Liver (tissue), 9 donors: ENCODE data around the gene ZNF334. TPM values are rescaled to one million over a fixed set of nuclear protein-coding genes. Genes with fewer than 3 reads are reported as not detected.

Experiments used
- DNase-seq: peaks from one replicate; pipeline ENCODE4 v3.0.0-alpha.2; 2017; ENCODE audit warnings: low spot score
- H3K27ac ChIP-seq, 2 donors: one replicate each; pipeline ENCODE4 v1.7.0; 2013; ENCODE audit warnings: inconsistent platforms in 2 of 2, low read length in 2 of 2, control low read depth in 1 of 2, low read depth in 1 of 2, mild to moderate bottlenecking in 1 of 2
- H3K27me3 ChIP-seq, 4 donors: one replicate each; pipeline versions ENCODE4 v1.6.1 to v1.7.0; 2013; ENCODE audit warnings: low read length in 3 of 4, inconsistent platforms in 1 of 4, mild to moderate bottlenecking in 1 of 4, moderate library complexity in 1 of 4; ENCODE audit not compliant: control insufficient read depth in 4 of 4, insufficient read depth in 4 of 4
- H3K36me3 ChIP-seq, 4 donors: one replicate each; pipeline versions ENCODE4 v1.6.1 to v1.7.0; 2013; ENCODE audit warnings: low read length in 3 of 4, mild to moderate bottlenecking in 3 of 4, low read depth in 1 of 4, moderate library complexity in 1 of 4; ENCODE audit not compliant: control insufficient read depth in 4 of 4, insufficient read depth in 3 of 4
- H3K4me1 ChIP-seq, 4 donors: one replicate each; pipeline versions ENCODE4 v1.6.1 to v1.7.0; 2013; ENCODE audit warnings: low read length in 3 of 4, mild to moderate bottlenecking in 3 of 4, moderate library complexity in 1 of 4; ENCODE audit not compliant: control insufficient read depth in 4 of 4, insufficient read depth in 4 of 4
- H3K4me3 ChIP-seq, 3 donors: one replicate each; pipeline versions ENCODE4 v1.6.1 to v1.7.0; 2013; ENCODE audit warnings: low read length in 3 of 3, control low read depth in 1 of 3, low read depth in 1 of 3, mild to moderate bottlenecking in 1 of 3
- H3K9ac ChIP-seq, 2 donors: one replicate each; pipeline ENCODE4 v1.7.0; 2013; ENCODE audit warnings: low read length in 2 of 2, mild to moderate bottlenecking in 2 of 2, moderate library complexity in 2 of 2, control low read depth in 1 of 2, low read depth in 1 of 2
- H3K9me3 ChIP-seq, 4 donors: one replicate each; pipeline versions ENCODE4 v1.6.1 to v1.7.0; 2013; ENCODE audit warnings: low read length in 3 of 4; ENCODE audit not compliant: control insufficient read depth in 4 of 4
- EGR1 ChIP-seq, 2 donors: IDR thresholded peaks; 2 replicates each; pipeline ENCODE4 v1.6.1; 2016 to 2018; ENCODE audit warnings: antibody characterized with exemption in 2 of 2, low read depth in 2 of 2
- FOXA1 ChIP-seq: IDR thresholded peaks from 2 replicates; pipeline ENCODE4 v1.6.1; 2016; ENCODE audit warnings: antibody characterized with exemption
- GABPA ChIP-seq, 2 donors: IDR thresholded peaks in 1 of 2; conservative IDR thresholded peaks in 1 of 2; 2 replicates each; pipeline ENCODE4 v1.6.1; 2016; ENCODE audit warnings: antibody characterized with exemption in 2 of 2, mild to moderate bottlenecking in 1 of 2, moderate library complexity in 1 of 2
- HNF4A ChIP-seq, 2 donors: conservative IDR thresholded peaks; 2 replicates each; pipeline ENCODE4 v1.6.1; 2016; ENCODE audit warnings: antibody characterized with exemption in 2 of 2, mild to moderate bottlenecking in 2 of 2
- HNF4G ChIP-seq: IDR thresholded peaks from 2 replicates; pipeline ENCODE4 v1.6.1; 2016; ENCODE audit warnings: antibody characterized with exemption
- JUND ChIP-seq, 2 donors: IDR thresholded peaks; 2 replicates each; pipeline ENCODE4 v1.6.1; 2016; ENCODE audit warnings: antibody characterized with exemption in 2 of 2
- NR2F2 ChIP-seq: IDR thresholded peaks from 2 replicates; pipeline ENCODE4 v1.6.1; 2016; ENCODE audit warnings: antibody characterized with exemption
- RAD21 ChIP-seq, 2 donors: IDR thresholded peaks; 2 replicates each; pipeline ENCODE4 v1.6.1; 2016; ENCODE audit warnings: antibody characterized with exemption in 2 of 2, mild to moderate bottlenecking in 2 of 2
- RXRA ChIP-seq, 2 donors: IDR thresholded peaks; 2 replicates each; pipeline ENCODE4 v1.6.1; 2017 to 2018; ENCODE audit warnings: antibody characterized with exemption in 2 of 2, mild to moderate bottlenecking in 1 of 2
- SP1 ChIP-seq: IDR thresholded peaks from 2 replicates; pipeline ENCODE4 v1.6.1; 2018; ENCODE audit warnings: antibody characterized with exemption, mild to moderate bottlenecking
- WGBS: extraction: QIAGEN DNeasy Blood & Tissue Kit; methylation state at CpG from one replicate; pipeline ENCODE4 v1.1.7; 2013; 5-methylcytosine and 5-hydroxymethylcytosine counted together
- polyA plus RNA-seq, 2 donors: library from polyadenylated mRNA; stranded (reverse) in 1 of 2; unstranded in 1 of 2; fragments of 200-250 nt in 1 of 2; fragments of >200 nt in 1 of 2; fragmentation: Nextera tagmentation in 1 of 2; extraction: Ambion mirVana in 1 of 2; gene quantifications; one replicate each; pipeline versions ENCODE4 v1.2.1 to v1.2.3, GENCODE V29; 2013 to 2015
- total RNA-seq, 2 donors: library from RNA; depleted of rRNA; stranded (reverse); fragments of >200 nt; gene quantifications; one replicate each; pipeline ENCODE4 v1.2.3, GENCODE V29; 2014
- TF ChIP-seq, protein P1 (sequence below): IDR thresholded peaks from 2 replicates; pipeline ENCODE4 v1.6.1; 2016; ENCODE audit warnings: antibody characterized with exemption
- TF ChIP-seq, protein P2 (sequence below): IDR thresholded peaks from 2 replicates; pipeline ENCODE4 v1.6.1; 2016; ENCODE audit warnings: antibody characterized with exemption
- TF ChIP-seq, protein P3 (sequence below): fragments of 150-350 bp; IDR thresholded peaks from 2 replicates; pipeline ENCODE4 v1.5.1; 2017; ENCODE audit warnings: improper control_type of control experiment, low read depth, low read length; ENCODE audit not compliant: missing input control
- TF ChIP-seq, protein P4 (sequence below): IDR thresholded peaks from 2 replicates; pipeline ENCODE4 v1.6.1; 2016; ENCODE audit warnings: antibody characterized with exemption, mild to moderate bottlenecking
- donor health status: healthy.
- donor health status: healthy.
- donor health status: healthy.
- donor health status: healthy.
- donor health status: healthy.

The ZNF334 gene
- total and polyA plus RNA-seq, 4 donors: 0.65 to 3.3 (median 1.2) TPM

DNA sequence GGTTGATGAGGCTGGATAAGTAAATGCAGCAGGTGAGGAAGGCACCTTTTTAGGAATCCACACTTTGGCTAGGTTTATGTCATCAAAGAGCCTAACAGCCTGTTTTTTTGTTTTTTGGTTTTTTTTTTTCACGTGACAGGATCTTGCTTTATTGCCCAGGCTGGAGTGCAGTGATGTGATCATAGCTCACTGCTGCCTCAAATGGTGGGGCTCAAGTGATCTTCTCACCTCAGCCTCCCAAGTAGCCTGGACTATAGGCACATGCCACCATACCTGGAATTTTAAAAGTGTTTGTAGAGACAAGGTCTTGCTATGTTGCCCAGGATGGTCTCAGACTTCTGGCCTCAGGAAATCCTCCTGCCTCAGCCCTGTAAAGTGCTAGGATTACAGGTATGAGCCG is 36.1 kb downstream of the ZNF334 start:
- Histone ChIP-seq H3K4me3 (no peak overlapping the region), H3K9ac (no peak overlapping the region), H3K4me1 (no peaks in the 10 kb centered on the region), H3K27ac (no peak overlapping the region), H3K27me3 (no peaks in the 10 kb centered on the region), H3K36me3 (no peaks in the 10 kb centered on the region), H3K9me3 (no peaks in the 10 kb centered on the region)
- WGBS: 86% methylated on average over 2 of the region's 2 CpGs
- no peak for TF ChIP-seq HNF4A (conservative IDR thresholded peaks at IDR 0.05)
- no peak for TF ChIP-seq JUND (IDR thresholded peaks at IDR 0.05)
- TF ChIP-seq, protein P1, sequence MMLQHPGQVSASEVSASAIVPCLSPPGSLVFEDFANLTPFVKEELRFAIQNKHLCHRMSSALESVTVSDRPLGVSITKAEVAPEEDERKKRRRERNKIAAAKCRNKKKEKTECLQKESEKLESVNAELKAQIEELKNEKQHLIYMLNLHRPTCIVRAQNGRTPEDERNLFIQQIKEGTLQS: no peak
- TF ChIP-seq, protein P2, sequence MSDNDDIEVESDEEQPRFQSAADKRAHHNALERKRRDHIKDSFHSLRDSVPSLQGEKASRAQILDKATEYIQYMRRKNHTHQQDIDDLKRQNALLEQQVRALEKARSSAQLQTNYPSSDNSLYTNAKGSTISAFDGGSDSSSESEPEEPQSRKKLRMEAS: no peak
- no peak for TF ChIP-seq HNF4G
- TF ChIP-seq NR2F2: no peak
- TF ChIP-seq, protein P3, sequence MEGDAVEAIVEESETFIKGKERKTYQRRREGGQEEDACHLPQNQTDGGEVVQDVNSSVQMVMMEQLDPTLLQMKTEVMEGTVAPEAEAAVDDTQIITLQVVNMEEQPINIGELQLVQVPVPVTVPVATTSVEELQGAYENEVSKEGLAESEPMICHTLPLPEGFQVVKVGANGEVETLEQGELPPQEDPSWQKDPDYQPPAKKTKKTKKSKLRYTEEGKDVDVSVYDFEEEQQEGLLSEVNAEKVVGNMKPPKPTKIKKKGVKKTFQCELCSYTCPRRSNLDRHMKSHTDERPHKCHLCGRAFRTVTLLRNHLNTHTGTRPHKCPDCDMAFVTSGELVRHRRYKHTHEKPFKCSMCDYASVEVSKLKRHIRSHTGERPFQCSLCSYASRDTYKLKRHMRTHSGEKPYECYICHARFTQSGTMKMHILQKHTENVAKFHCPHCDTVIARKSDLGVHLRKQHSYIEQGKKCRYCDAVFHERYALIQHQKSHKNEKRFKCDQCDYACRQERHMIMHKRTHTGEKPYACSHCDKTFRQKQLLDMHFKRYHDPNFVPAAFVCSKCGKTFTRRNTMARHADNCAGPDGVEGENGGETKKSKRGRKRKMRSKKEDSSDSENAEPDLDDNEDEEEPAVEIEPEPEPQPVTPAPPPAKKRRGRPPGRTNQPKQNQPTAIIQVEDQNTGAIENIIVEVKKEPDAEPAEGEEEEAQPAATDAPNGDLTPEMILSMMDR: no peak
- no peak for TF ChIP-seq EGR1 (IDR thresholded peaks at IDR 0.05; ENCODE audit: low read depth in 2 of 2)
- TF ChIP-seq RAD21 (IDR thresholded peaks at IDR 0.05): no peak
- TF ChIP-seq, protein P4, sequence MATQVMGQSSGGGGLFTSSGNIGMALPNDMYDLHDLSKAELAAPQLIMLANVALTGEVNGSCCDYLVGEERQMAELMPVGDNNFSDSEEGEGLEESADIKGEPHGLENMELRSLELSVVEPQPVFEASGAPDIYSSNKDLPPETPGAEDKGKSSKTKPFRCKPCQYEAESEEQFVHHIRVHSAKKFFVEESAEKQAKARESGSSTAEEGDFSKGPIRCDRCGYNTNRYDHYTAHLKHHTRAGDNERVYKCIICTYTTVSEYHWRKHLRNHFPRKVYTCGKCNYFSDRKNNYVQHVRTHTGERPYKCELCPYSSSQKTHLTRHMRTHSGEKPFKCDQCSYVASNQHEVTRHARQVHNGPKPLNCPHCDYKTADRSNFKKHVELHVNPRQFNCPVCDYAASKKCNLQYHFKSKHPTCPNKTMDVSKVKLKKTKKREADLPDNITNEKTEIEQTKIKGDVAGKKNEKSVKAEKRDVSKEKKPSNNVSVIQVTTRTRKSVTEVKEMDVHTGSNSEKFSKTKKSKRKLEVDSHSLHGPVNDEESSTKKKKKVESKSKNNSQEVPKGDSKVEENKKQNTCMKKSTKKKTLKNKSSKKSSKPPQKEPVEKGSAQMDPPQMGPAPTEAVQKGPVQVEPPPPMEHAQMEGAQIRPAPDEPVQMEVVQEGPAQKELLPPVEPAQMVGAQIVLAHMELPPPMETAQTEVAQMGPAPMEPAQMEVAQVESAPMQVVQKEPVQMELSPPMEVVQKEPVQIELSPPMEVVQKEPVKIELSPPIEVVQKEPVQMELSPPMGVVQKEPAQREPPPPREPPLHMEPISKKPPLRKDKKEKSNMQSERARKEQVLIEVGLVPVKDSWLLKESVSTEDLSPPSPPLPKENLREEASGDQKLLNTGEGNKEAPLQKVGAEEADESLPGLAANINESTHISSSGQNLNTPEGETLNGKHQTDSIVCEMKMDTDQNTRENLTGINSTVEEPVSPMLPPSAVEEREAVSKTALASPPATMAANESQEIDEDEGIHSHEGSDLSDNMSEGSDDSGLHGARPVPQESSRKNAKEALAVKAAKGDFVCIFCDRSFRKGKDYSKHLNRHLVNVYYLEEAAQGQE: no peak
- TF ChIP-seq SP1: no peak
- TF ChIP-seq GABPA (IDR thresholded peaks at IDR 0.05 in 1 of 2, conservative IDR thresholded peaks at IDR 0.05 in 1 of 2): no peak
- no peak for TF ChIP-seq RXRA (IDR thresholded peaks at IDR 0.05)
- DNase-seq: no peak

DNA sequence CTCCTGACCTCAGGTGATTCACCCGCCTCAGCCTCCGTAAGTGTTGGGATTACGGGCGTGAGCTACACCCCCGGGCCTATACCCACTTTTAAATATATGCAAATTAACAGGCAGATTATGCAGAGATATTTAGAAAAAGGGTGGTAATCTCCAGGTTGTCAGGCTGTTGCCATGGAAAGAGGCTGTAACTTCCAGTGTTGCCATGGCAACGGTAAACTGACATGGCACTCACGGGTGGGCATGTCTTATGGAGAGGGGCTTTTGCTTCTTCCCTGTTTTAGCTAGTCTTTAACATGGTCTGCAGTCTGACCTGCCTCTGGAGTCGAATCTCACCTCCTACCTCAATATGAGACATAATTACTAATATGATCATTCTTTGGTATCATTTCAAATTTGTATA is 44.9 kb downstream of the ZNF334 start:
- H3K4me3 ChIP-seq: no peak overlapping the region
- no peak for DNase-seq
- H3K27ac ChIP-seq: no peak overlapping the region
- no peak for TF ChIP-seq RXRA (IDR thresholded peaks at IDR 0.05)
- no peak for TF ChIP-seq SP1
- no peak for TF ChIP-seq EGR1 (IDR thresholded peaks at IDR 0.05; ENCODE audit: low read depth in 2 of 2)
- no peak for TF ChIP-seq FOXA1
- no peak for TF ChIP-seq NR2F2
- TF ChIP-seq RAD21 (IDR thresholded peaks at IDR 0.05): no peak
- TF ChIP-seq, protein P1: no peak
- TF ChIP-seq, protein P4: no peak
- 85% methylated on average over 8 of the region's 8 CpGs for whole genome bisulfite sequencing
- no peak overlapping the region for H3K9ac ChIP-seq
- H3K9me3 ChIP-seq: no peaks in the 10 kb centered on the region
- no peaks in the 10 kb centered on the region for H3K27me3 ChIP-seq
- no peaks in the 10 kb centered on the region for H3K36me3 ChIP-seq
- H3K4me1 ChIP-seq: no peaks in the 10 kb centered on the region
